ENCODE results near the gene PGPEP1. TPM values are rescaled to one million over a fixed set of nuclear protein-coding genes. Genes with fewer than 3 reads are reported as not detected.
"Not testable (repeated sequence)": the region's sequence is repeated elsewhere in the genome, so short reads cannot be mapped to it uniquely, and the experiment has no call there.

The PGPEP1 gene
- total and polyA plus RNA-seq, 4 experiments from 2014 or later: 6.8 to 49.2 (median 27.1) TPM

DNA sequence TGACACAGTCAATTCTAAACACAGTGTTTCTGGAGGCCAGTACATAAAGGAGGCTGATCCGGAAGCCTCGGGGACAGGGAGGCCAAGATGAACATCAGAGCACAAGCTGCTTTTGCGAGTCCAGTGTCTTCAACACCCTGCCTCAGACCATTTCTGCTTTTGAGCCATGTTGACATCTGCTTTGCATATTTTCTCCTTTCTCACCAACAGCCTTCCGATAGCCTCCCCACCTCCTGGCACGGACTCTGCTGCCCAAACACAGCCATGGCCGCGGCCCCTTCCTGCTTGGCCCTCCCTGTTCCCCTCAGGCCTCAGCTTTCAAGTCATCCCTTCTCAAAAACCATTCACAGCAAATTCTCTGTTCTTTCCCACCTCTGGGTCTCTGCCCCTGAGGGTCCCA, 53.4 kb downstream of the PGPEP1 start:
- Histone ChIP-seq H3K4me1 (ENCODE audit: insufficient read depth, low read length) (peaks cover 8% of the 10 kb centered on the region), H3K9me3 (ENCODE audit: control insufficient read depth in 1 of 2, low read length in 2 of 2) (no peaks in the 10 kb centered on the region), H3K4me3 (ENCODE audit: low read length in 2 of 2) (no peak overlapping the region), H3K27ac (ENCODE audit: low read depth, low read length) (no peak overlapping the region), H3K36me3 (ENCODE audit: insufficient read depth, low read length) (no peaks in the 10 kb centered on the region), H3K27me3 (ENCODE audit: insufficient read depth, low read length) (peaks cover 8% of the 10 kb centered on the region)
- no peak for DNase-seq
- intact Hi-C loops (cut with micrococcal nuclease): no loop called here
- H3K9me3 Mint-ChIP-seq: no peaks in the 10 kb centered on the region
- H3K27me3 Mint-ChIP-seq: peaks cover 8 to 14% of the 10 kb centered on the region in 2 donors
- CTCF ChIA-PET (ENCODE audit: partially characterized antibody): interaction anchor here (0.9 to 1.6 kb wide), 3 partner anchors 28 to 115 kb away, joined by 3 to 4 read pairs (median 4); no protein-coding TSS in a partner anchor
- H3K4me3 Mint-ChIP-seq: no peak overlapping the region
- H3K27ac Mint-ChIP-seq: no peak overlapping the region
- H3K4me1 Mint-ChIP-seq: no peaks in the 10 kb centered on the region
- POLR2A ChIA-PET (ENCODE audit: partially characterized antibody): no interaction called here
- H3K36me3 Mint-ChIP-seq: no peaks in the 10 kb centered on the region

DNA sequence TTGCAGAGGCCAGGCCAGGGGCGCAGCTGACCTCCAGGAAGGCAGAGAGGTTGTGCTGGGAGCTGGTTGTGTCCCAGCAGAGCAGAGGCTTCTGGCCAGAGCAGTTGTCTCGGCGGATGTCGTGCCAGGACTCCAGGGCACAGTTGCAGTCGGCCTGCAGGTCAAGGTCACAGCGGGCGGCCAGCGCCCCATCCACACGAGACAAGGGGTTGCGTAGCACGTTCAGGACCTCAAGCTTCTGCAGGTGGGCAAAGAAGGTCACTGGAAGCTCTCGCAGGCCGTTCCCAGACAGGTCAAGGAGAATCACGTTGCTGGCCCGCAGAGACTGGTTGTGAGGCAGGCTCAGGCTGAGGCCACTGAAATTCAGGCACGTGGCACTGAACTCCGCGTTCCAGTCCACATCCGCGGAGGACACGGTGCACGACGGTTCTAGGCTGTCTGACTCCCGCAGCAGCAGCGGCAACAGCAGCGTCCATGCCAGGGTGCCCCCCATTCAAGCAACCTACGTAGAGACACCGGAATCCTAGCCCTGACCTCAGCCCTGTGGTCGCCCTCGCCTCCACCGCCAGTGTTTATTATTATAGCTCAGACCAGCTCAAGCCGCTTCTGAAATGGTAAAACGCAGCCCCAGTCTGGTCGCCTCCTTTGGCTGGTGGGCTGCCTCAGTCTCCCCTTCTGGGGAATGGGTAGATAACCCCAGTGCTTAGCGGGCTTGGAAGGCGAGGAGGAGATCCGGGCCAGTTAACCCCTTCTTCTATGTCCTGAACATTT, 56.3 kb downstream of the PGPEP1 start:
- intact Hi-C loops (cut with micrococcal nuclease): no loop called here
- DNase-seq: no peak
- Mint-ChIP-seq H3K36me3 (no peaks in the 10 kb centered on the region), H3K27me3 (peaks cover 8 to 14% of the 10 kb centered on the region in 2 donors), H3K9me3 (no peaks in the 10 kb centered on the region), H3K4me3 (peak overlapping the region in 1 of 8 donors; percentile 5), H3K4me1 (no peaks in the 10 kb centered on the region), H3K27ac (no peak overlapping the region)
- H3K27ac ChIP-seq (ENCODE audit: low read depth, low read length): no peak overlapping the region
- no peaks in the 10 kb centered on the region for H3K9me3 ChIP-seq (ENCODE audit: control insufficient read depth in 1 of 2, low read length in 2 of 2)
- ChIA-PET POLR2A (ENCODE audit: partially characterized antibody) (no interaction called here), CTCF (ENCODE audit: partially characterized antibody) (interaction anchor here (1.2 to 1.6 kb wide), 2 partner anchors 9 to 117 kb away, joined by 4 to 8 read pairs; no protein-coding TSS in a partner anchor)
- H3K4me3 ChIP-seq (ENCODE audit: low read length in 2 of 2): no peak overlapping the region
- H3K36me3 ChIP-seq (ENCODE audit: insufficient read depth, low read length): no peaks in the 10 kb centered on the region
- peaks cover 8% of the 10 kb centered on the region for H3K4me1 ChIP-seq (ENCODE audit: insufficient read depth, low read length)
- peaks cover 8% of the 10 kb centered on the region for H3K27me3 ChIP-seq (ENCODE audit: insufficient read depth, low read length)

DNA sequence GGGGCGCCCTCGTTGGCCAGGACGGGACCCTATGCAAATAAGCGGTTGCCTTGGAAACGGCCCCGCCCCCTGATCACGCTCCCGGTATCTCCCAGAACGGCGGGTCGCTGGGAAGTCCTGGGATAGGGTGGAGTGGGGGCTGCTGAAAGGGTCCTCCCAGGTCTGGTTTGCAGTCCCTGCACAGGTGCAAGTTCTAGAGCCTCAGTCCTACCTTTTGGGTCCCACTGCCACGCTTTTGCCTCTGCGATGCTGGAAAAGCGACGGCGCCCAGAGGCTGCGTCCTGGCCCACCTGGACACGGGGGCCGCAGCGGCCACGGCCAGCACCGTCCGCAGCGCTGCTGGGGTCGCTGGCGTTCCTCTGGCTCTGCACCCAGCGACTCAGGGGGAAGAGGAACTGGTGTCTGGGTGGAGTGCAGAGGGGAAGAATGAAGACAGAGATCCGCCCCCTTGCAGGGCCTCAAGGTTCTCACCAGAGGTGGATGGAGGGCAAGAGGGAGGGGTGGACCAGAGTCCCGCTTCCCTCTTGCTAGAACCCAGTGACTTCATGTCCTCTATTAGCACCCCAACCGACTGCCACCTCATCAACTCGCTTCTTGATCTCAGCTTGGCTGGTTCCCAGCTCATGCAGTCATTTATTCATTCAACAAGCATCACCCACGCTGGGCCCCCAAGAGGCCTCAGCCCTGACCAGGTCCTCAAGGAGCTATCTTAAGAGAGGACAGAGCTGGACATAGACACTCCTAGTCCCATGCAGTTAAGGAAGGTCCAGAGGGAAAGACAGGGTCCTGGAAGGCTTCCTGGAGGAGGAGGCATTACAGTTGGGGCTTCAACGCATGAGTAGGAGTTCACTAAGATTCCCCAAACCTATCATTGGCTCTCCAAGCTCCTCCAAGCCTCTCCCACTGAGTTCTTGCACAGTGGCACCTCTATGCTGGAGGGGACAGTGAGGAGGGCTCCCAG, 57.1 kb downstream of the PGPEP1 start, which contains the start of gene LRRC25:
TSS of gene LRRC25 (minus strand) at position 381 of the 961 bp plus-strand sequence. CDS start 659 bp downstream, outside the sequence.
- CTCF ChIA-PET (ENCODE audit: partially characterized antibody): interaction anchor here (0.9 to 1.6 kb wide), 3 partner anchors 9 to 12 kb away, joined by 3 to 8 read pairs (median 8); no protein-coding TSS in a partner anchor
- Histone ChIP-seq H3K27ac (ENCODE audit: low read depth, low read length) (no peak within 1 kb of the TSS), H3K9me3 (ENCODE audit: control insufficient read depth in 1 of 2, low read length in 2 of 2) (no peaks in the 10 kb centered on the region), H3K27me3 (ENCODE audit: insufficient read depth, low read length) (peaks cover 8% of the 10 kb centered on the region), H3K36me3 (ENCODE audit: insufficient read depth, low read length) (no peaks in the 10 kb centered on the region), H3K4me3 (ENCODE audit: low read length in 2 of 2) (no peak within 1 kb of the TSS), H3K4me1 (ENCODE audit: insufficient read depth, low read length) (peaks cover 8% of the 10 kb centered on the region)
- Mint-ChIP-seq H3K4me1 (no peaks in the 10 kb centered on the region), H3K9me3 (no peaks in the 10 kb centered on the region), H3K27me3 (peaks cover 8 to 14% of the 10 kb centered on the region in 2 donors), H3K27ac (no peak within 1 kb of the TSS), H3K36me3 (no peaks in the 10 kb centered on the region), H3K4me3 (peak within 1 kb of the TSS in 2 of 8 donors; percentile 5 to 20)
- DNase-seq: no peak
- POLR2A ChIA-PET (ENCODE audit: partially characterized antibody): no interaction called here
- intact Hi-C loops (cut with micrococcal nuclease): no loop called here

DNA sequence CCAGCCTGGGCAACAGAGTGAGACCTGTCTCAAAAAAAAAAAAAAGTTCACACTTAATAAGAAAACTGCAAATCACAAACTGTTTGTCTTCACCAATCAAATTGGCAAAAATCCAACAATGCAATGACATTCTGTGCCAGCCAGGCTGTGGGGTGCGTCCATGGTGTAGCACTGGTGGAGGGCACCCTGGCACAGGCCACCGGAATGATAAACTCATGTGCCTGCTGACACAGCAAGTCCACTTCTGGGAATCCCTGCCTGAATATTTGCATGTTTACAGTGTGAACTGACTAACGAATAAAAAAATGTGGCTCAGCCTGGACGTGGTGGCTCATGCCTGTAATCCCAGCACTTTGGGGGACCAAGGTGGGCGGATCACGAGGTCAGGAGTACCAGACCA, 58.6 kb downstream of the PGPEP1 start:
- H3K4me1 ChIP-seq (ENCODE audit: insufficient read depth, low read length): peaks cover 8% of the 10 kb centered on the region
- no peaks in the 10 kb centered on the region for H3K9me3 ChIP-seq (ENCODE audit: control insufficient read depth in 1 of 2, low read length in 2 of 2)
- CTCF ChIA-PET (ENCODE audit: partially characterized antibody): interaction anchor here (3.6 kb wide), 1 partner anchor 10 kb away, joined by 19 read pairs; no protein-coding TSS in a partner anchor
- intact Hi-C loops (cut with micrococcal nuclease): no loop called here
- no peaks in the 10 kb centered on the region for H3K36me3 Mint-ChIP-seq
- H3K4me1 Mint-ChIP-seq: no peaks in the 10 kb centered on the region
- no peak overlapping the region for H3K4me3 ChIP-seq (ENCODE audit: low read length in 2 of 2)
- H3K27ac ChIP-seq (ENCODE audit: low read depth, low read length): no peak overlapping the region
- H3K9me3 Mint-ChIP-seq: no peaks in the 10 kb centered on the region
- no peak overlapping the region for H3K4me3 Mint-ChIP-seq
- DNase-seq: no peak
- no peak overlapping the region for H3K27ac Mint-ChIP-seq
- peaks cover 6 to 10% of the 10 kb centered on the region in 2 donors for H3K27me3 Mint-ChIP-seq
- POLR2A ChIA-PET (ENCODE audit: partially characterized antibody): no interaction called here
- H3K27me3 ChIP-seq (ENCODE audit: insufficient read depth, low read length): peaks cover 8% of the 10 kb centered on the region
- H3K36me3 ChIP-seq (ENCODE audit: insufficient read depth, low read length): no peaks in the 10 kb centered on the region

DNA sequence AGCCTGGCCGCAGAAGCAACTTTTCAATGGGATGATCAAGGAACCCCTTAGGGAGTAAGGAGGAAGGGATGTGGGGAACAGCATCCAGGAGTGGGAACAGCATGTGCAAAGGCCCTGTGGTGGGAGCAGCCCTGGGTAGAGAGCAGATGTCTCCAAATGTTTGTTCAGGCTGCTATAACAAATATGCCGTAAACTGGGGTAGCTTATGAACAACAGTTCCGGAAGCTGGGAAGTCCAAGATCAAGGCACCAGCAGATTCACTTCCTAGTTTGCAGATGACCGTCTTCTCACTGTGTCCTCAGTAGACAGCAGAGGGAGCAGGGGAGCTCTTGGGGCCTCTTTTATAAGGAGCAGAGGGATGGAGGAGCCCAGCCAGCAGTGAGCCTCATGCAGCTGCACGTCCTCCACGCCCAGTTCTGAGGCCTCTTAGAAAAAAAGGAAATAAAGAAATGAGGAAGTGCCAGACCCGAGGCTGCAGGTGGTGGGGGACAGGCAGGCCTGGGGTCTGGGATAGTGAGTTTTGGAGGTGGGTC, 61.2 kb downstream of the PGPEP1 start:
- Mint-ChIP-seq H3K36me3 (no peaks in the 10 kb centered on the region), H3K4me3 (no peak overlapping the region), H3K9me3 (no peaks in the 10 kb centered on the region), H3K27me3 (peaks cover 3 to 6% of the 10 kb centered on the region in 2 donors), H3K4me1 (no peaks in the 10 kb centered on the region), H3K27ac (no peak overlapping the region)
- H3K4me3 ChIP-seq (ENCODE audit: low read length in 2 of 2): no peak overlapping the region
- intact Hi-C loops (cut with micrococcal nuclease): no loop called here
- DNase-seq: no peak
- CTCF ChIA-PET (ENCODE audit: partially characterized antibody): interaction anchor here (0.8 to 3.6 kb wide), 3 partner anchors 10 to 16 kb away, joined by 3 to 19 read pairs (median 5); partner anchors contain the start of gene GDF15
- H3K27ac ChIP-seq (ENCODE audit: low read depth, low read length): no peak overlapping the region
- POLR2A ChIA-PET (ENCODE audit: partially characterized antibody): no interaction called here
- H3K9me3 ChIP-seq (ENCODE audit: control insufficient read depth in 1 of 2, low read length in 2 of 2): no peaks in the 10 kb centered on the region
- H3K4me1 ChIP-seq (ENCODE audit: insufficient read depth, low read length): peaks cover 8% of the 10 kb centered on the region
- H3K27me3 ChIP-seq (ENCODE audit: insufficient read depth, low read length): peaks cover 4% of the 10 kb centered on the region
- no peaks in the 10 kb centered on the region for H3K36me3 ChIP-seq (ENCODE audit: insufficient read depth, low read length)

DNA sequence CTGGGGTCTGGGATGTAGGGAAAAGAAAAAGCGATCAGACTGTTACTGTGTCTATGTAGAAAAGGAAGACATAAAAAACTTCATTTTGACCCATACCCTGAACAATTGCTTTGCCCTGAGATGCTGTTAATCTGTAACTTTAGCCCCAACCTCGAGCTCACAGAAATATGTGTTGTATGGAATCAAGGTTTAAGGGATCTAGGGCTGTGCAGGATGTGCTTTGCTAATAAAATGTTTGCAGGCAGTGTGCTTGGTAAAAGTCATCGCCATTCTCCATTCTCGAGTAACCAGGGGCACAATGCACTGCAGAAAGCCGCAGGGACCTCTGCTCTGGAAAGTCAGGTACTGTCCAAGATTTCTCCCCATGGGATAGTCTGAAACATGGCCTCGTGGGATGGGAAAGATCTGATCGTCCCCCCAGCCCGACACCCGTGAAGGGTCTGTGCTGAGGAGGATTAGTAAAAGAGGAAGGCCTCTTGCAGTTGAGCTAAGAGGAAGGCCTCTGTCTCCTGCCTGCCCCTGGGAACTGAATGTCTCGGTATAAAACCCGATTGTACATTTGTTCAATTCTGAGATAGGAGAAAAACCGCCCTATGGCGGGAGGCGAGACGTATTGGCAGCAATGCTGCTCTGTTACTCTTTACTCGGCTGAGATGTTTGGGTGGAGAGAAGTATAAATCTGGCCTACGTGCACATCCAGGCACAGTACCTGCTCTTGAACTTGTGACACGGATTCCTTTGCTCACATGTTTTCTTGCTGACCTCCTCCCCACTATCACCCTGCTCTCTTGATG, 62.3 kb downstream of the PGPEP1 start:
- POLR2A ChIA-PET (ENCODE audit: partially characterized antibody); H3K9me3 Mint-ChIP-seq: not testable (repeated sequence)

More for the DNA sequence above, 62.3 kb downstream of the PGPEP1 start:
- CTCF ChIA-PET (ENCODE audit: partially characterized antibody): interaction anchor here (1.6 to 3.6 kb wide), 2 partner anchors 9 to 14 kb away, joined by 5 to 19 read pairs; no protein-coding TSS in a partner anchor
- H3K4me1 ChIP-seq (ENCODE audit: insufficient read depth, low read length); H3K4me3 ChIP-seq (ENCODE audit: low read length in 2 of 2); H3K4me3 Mint-ChIP-seq; H3K27me3 ChIP-seq (ENCODE audit: insufficient read depth, low read length); H3K9me3 ChIP-seq (ENCODE audit: control insufficient read depth in 1 of 2, low read length in 2 of 2); H3K36me3 Mint-ChIP-seq; H3K27me3 Mint-ChIP-seq; H3K36me3 ChIP-seq (ENCODE audit: insufficient read depth, low read length); intact Hi-C loops (cut with micrococcal nuclease); H3K4me1 Mint-ChIP-seq; H3K27ac ChIP-seq (ENCODE audit: low read depth, low read length); DNase-seq: not testable (repeated sequence)
- peak overlapping the region in 1 of 7 donors; percentile 57 for H3K27ac Mint-ChIP-seq

Measured in CD4-positive, alpha-beta memory T cell (primary cell).